Neural progenitor cell (in vitro differentiated cells): ENCODE data around the gene NFATC2.

Experiments
- CTCF ChIP-seq: fragments of 200-600 bp; sonication (generic); IDR thresholded peaks from 2 replicates; pipeline ENCODE4 v1.5.1; 2017; ENCODE audit warnings: antibody characterized with exemption, mild to moderate bottlenecking
- EZH2 ChIP-seq: fragments of 200-600 bp; sonication (generic); IDR thresholded peaks from 2 replicates; pipeline ENCODE4 v1.6.1; 2017; ENCODE audit warnings: antibody characterized with exemption, mild to moderate bottlenecking, moderate library complexity
- EZH2phosphoT487 ChIP-seq: fragments of 200-600 bp; sonication (generic); IDR thresholded peaks from 2 replicates; pipeline ENCODE4 v1.6.1; 2017; ENCODE audit warnings: antibody characterized with exemption

- TF ChIP-seq CTCF (no peak), EZH2 (no peak), EZH2phosphoT487 (no peak)
Observed at GRCh38 chr20:51554538-51555165, 12.1 kb upstream of the NFATC2 start.
